Stimulated activated naive CD8-positive, alpha-beta T cell treated with anti-CD3 and anti-CD28 coated beads, Interleukin-15, amount 100 ng/mL, for 72 hours (primary cell): ENCODE measurements around the gene TMOD1.
"Not testable (repeated sequence)": the region's sequence is repeated elsewhere in the genome, so short reads cannot be mapped to it uniquely, and the experiment has no call there.

Experiments
- ATAC-seq: fragments of 150-1000 bp; cut with Tn5 transposase; 2 replicates; pipeline ENCODE4 v1.10.0; 2021; ENCODE audit warnings: mild to moderate bottlenecking, moderate library complexity
- DNase-seq, 2 donors: peaks; one replicate each; pipeline ENCODE4 v3.0.0; 2021 to 2022
- H3K27ac Mint-ChIP-seq, 2 donors: one replicate each; pipeline ENCODE4 v1.8.0; 2022; ENCODE audit warnings: mild to moderate bottlenecking in 2 of 2, mixed read lengths in 2 of 2, moderate library complexity in 2 of 2
- H3K27me3 Mint-ChIP-seq: one replicate; pipeline ENCODE4 v1.8.0; 2022; ENCODE audit warnings: mixed read lengths
- H3K4me1 Mint-ChIP-seq: one replicate; pipeline ENCODE4 v1.8.0; 2022; ENCODE audit warnings: mild to moderate bottlenecking, mixed read lengths
- H3K4me3 Mint-ChIP-seq, 2 donors: one replicate each; pipeline ENCODE4 v1.8.0; 2022; ENCODE audit warnings: mild to moderate bottlenecking in 2 of 2, mixed read lengths in 2 of 2, moderate library complexity in 1 of 2
- H3K9me3 Mint-ChIP-seq, 2 donors: one replicate each; pipeline ENCODE4 v1.8.0; 2022; ENCODE audit warnings: mixed read lengths in 2 of 2

TMOD1 gene

DNA sequence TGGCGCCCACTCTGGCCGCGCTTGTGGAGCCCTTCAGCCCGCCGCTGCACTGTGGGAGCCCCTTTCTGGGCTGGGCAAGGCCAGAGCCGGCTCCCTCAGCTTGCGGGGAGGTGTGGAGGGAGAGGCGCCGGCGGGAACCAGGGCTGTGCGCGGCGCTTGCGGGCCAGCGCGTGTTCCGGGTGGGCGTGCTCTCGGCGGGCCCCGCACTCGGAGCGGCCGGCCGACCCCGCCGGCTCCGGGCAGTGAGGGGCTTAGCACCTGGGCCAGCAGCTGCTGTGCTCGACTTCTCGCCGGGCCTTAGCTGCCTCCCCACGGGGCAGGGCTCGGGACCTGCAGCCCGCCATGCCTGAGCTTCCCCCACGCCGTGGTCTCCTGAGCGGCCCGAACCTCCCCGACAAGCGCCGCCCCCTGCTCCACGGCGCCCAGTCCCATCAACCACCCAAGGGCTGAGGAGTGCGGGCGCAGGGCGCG is 72.7 kb downstream of the TMOD1 start:
- not testable (repeated sequence) for DNase-seq, ATAC-seq, H3K9me3 Mint-ChIP-seq, H3K27ac Mint-ChIP-seq, H3K27me3 Mint-ChIP-seq
- Mint-ChIP-seq H3K4me3 (peak overlapping the region in 1 of 2 donors; percentile 84), H3K4me1 (peaks cover 18% of the 10 kb centered on the region)

DNA sequence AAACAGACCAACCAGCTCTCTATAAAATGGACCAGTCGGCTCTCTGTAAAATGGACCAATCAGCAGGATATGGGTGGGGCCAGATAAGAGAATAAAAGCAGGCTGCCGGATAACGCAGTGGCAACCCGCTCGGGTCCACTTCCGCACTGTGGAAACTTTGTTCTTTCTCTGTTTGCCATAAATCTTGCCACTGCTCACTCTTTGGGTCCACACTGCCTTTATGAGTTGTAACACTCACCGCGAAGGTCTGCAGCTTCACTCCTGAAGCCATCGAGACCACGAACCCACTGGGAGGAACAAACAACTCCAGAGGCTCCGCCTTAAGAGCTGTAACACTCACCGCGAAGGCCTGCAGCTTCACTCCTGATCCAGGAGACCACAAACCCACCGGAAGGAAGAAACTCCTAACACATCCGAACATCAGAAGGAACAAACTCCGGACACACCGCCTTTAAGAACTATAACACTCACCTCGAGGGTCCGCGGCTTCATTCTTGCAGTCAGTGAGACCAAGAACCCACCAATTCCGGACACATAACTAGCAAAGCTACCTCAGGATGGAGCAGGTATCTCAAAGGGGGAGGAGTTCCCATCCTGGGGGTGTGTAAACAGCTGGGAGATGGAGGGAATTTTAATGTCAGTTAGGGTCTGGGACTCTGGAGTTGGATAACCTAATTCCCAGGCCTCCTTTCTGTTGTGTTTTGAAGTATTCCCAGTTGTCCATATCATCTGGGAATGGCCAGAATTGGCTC is 73.6 kb downstream of the TMOD1 start:
- Mint-ChIP-seq H3K4me1 (peaks cover 18% of the 10 kb centered on the region), H3K27ac (peak overlapping the region; percentile 90), H3K4me3 (peak overlapping the region; percentile 84 to 91)
- ATAC-seq (peak; percentile 74), DNase-seq (peak; percentile 57 to 62)
- not testable (repeated sequence) for H3K27me3 Mint-ChIP-seq, H3K9me3 Mint-ChIP-seq

DNA sequence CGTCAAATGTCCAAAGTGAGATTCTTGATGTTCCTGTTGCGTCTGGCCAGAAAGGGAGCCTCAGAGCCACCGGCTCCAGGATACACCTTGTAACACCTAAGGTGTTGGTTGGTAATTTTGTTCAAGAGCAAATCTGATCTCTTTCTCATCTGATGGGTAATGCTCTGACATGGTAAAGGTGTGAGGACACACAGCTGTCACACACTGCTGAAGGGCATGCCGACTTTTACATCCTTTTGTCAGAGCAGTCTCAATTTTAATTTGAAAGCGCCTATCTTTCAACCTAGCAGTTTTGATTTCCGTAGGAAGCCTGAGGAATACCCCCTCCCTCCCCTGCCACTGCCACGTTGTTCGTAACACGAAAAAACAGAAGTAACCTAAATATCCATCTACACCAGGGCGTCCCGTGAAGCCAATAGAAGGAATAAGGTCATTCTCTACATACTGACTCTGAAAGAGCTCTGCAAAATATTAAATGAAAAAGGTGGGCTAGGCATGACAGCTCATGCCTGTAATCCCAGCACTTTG is 74.3 kb downstream of the TMOD1 start:
- H3K9me3 Mint-ChIP-seq, result peaks cover 0 to 7% of the 10 kb centered on the region in 2 donors
- H3K4me3 Mint-ChIP-seq, result peak overlapping the region; percentile 84 to 91
- DNase-seq (no peak), ATAC-seq (peak; percentile 55)
- no peak overlapping the region for H3K27ac Mint-ChIP-seq
- H3K4me1 Mint-ChIP-seq, result peaks cover 18% of the 10 kb centered on the region
- no peaks in the 10 kb centered on the region for H3K27me3 Mint-ChIP-seq

DNA sequence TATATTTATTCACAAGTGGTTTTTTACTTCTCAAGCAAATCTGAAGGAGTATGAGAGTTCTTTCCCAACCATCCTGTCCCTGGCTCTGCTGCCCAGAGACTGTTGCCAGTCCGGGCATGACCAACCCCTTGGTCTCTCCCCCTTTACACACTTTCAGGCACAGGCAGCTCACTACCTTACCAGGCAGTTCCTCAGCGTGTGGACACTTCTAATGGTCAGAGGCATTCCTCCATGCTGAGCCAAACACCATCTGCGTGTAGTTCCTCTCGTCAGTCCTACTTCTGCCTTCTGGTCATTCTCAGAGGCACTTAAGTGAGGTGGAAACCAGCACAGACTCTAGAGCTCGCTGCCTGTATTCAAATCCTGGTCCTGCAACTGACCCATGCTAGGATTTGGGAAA is 75.6 kb downstream of the TMOD1 start:
- no peaks in the 10 kb centered on the region for H3K27me3 Mint-ChIP-seq
- H3K4me1 Mint-ChIP-seq, result peaks cover 18% of the 10 kb centered on the region
- no peak overlapping the region for H3K4me3 Mint-ChIP-seq

DNA sequence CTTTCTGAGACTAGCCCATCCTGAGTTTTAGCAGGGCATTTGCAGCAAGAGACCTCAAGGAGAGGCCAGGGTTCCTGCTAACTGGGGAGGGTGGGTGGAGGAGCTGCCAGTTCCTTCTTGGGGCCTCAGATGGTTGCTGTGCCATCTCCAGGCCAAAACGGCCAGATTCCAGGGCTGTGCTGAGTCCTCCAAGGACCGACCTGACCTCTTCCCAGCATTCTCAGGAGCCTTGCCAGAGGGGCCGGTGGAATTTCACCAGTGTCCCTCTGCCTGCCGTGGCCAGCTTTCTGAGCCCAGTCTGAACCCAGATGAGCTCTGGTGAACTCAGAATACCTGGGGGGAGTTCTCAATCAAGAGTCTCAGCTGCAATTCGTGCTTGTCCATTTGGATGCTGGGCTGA is 77.4 kb downstream of the TMOD1 start:
- H3K4me1 Mint-ChIP-seq, result peaks cover 18% of the 10 kb centered on the region
- no peak overlapping the region for H3K27ac Mint-ChIP-seq
- no peak overlapping the region for H3K4me3 Mint-ChIP-seq
- ATAC-seq (no peak), DNase-seq (no peak)
- peaks cover 0 to 7% of the 10 kb centered on the region in 2 donors for H3K9me3 Mint-ChIP-seq
- H3K27me3 Mint-ChIP-seq, result no peaks in the 10 kb centered on the region

More for the DNA sequence above, 75.6 kb downstream of the TMOD1 start:
- ATAC-seq (no peak), DNase-seq (no peak)
- Mint-ChIP-seq H3K27ac (no peak overlapping the region), H3K9me3 (peaks cover 0 to 7% of the 10 kb centered on the region in 2 donors)

DNA sequence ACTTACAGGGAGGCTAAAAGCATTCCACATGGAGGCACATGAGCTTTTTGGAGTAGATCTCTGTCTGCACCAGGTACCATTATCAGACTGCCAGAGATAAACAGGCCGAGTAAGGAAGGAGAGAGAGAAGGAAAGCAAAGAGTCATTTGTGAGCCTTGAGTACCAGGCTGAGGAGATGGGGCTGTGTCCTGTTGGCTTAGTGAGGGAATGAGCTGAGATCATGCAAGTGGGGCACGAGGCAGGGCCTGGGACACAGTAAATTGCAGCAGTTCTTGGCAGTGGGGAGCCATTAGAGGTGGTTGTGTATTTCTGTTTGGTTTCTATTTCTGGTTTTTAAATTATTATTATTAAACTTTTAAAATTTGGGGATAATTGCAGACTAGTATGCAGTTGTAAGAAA is 78.4 kb downstream of the TMOD1 start:
- Mint-ChIP-seq H3K4me1 (peaks cover 13% of the 10 kb centered on the region), H3K27me3 (no peaks in the 10 kb centered on the region), H3K9me3 (peaks cover 0 to 7% of the 10 kb centered on the region in 2 donors), H3K4me3 (no peak overlapping the region), H3K27ac (no peak overlapping the region)
- DNase-seq (no peak), ATAC-seq (no peak)

DNA sequence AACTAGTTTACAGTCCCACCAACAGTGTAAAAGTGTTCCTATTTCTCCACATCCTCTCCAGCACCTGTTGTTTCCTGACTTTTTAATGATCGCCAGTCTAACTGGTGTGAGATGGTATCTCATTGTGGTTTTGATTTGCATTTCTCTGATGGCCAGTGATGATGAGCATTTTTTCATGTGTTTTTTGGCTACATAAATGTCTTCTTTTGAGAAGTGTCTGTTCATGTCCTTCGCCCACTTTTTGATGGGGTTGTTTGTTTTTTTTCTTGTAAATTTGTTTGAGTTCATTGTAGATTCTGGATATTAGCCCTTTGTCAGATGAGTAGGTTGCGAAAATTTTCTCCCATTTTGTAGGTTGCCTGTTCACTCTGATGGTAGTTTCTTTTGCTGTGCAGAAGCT is 80.1 kb downstream of the TMOD1 start:
- not testable (repeated sequence) for H3K9me3 Mint-ChIP-seq, DNase-seq, H3K4me3 Mint-ChIP-seq, H3K4me1 Mint-ChIP-seq, ATAC-seq, H3K27me3 Mint-ChIP-seq, H3K27ac Mint-ChIP-seq

DNA sequence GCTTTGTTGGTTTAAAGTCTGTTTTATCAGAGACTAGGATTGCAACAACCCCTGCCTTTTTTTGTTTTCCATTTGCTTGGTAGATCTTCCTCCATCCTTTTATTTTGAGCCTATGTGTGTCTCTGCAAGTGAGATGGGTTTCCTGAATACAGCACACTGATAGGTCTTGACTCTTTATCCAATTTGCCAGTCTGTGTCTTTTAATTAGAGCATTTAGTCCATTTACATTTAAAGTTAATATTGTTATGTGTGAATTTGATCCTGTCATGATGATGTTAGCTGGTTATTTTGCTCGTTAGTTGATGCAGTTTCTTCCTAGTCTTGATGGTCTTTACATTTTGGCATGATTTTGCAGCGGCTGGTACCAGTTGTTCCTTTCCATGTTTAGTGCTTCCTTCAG is 83.3 kb downstream of the TMOD1 start:
- H3K9me3 Mint-ChIP-seq, result peaks cover 0 to 14% of the 10 kb centered on the region in 2 donors
- not testable (repeated sequence) for H3K4me3 Mint-ChIP-seq, H3K27ac Mint-ChIP-seq, H3K27me3 Mint-ChIP-seq, ATAC-seq, DNase-seq, H3K4me1 Mint-ChIP-seq

DNA sequence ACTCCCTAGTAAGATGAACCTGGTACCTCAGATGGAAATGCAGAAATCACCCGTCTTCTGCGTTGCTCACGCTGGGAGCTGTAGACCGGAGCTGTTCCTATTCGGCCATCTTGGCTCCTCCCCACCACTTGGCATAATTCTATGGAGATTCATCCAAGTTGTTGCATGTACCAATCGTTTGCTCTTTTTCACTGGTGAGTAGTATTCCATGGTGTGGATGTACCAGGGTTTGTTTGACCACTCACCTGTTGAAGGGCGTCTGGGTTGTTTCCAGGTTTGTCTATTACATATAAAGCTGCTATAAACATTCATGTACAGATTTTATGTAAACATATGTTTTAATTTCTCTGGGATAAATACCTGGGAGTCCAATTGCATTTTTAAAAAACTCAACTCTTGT is 85.4 kb downstream of the TMOD1 start:
- not testable (repeated sequence) for H3K4me3 Mint-ChIP-seq

DNA sequence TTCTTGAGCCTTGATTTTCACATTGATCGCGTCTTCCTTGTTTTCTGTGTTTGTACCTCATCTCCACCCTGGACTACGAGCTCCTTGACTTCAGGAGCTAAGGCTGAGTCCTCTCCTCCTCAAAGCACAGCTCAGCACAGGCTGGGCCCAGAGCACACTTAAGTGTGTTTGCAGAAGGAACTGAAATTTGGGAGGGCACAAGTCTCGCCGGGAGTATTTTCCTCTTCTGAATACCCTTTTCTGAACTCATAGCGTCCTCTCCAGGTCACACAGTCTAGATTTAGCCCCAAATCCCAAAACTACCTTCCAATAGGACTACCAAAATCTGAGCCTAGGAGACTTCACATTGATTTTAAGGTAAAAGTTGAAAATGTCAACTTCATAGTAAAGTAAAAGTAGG is 90.1 kb downstream of the TMOD1 start:
- Mint-ChIP-seq H3K4me1 (no peaks in the 10 kb centered on the region), H3K27me3 (peaks cover 7% of the 10 kb centered on the region), H3K4me3 (no peak overlapping the region)

More for the DNA sequence above, 85.4 kb downstream of the TMOD1 start:
- H3K27ac Mint-ChIP-seq, H3K4me1 Mint-ChIP-seq, ATAC-seq, DNase-seq, H3K27me3 Mint-ChIP-seq: not testable (repeated sequence)
- H3K9me3 Mint-ChIP-seq, result peaks cover 0 to 11% of the 10 kb centered on the region in 2 donors

DNA sequence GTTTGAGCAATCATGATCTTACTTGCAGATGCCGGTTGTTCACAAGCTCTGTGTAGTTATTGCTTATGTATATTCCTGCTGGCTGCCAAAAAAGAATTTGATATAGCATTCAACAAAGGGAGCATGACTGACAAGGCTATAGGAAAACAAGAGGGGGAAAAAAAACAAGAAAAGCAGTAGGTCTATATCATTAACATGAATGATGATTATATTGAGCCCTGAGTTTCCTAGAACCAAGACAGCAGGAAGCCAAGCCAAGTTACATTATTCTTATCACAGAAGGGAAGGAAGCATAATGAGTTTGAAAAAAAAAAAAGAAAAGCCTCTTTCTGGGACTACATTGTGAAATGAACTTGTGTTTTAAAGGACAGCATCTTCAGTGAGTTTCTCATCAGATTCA is 90.7 kb downstream of the TMOD1 start:
- Mint-ChIP-seq H3K27ac (no peak overlapping the region), H3K9me3 (peaks cover 0 to 6% of the 10 kb centered on the region in 2 donors), H3K4me3 (no peak overlapping the region), H3K27me3 (peaks cover 7% of the 10 kb centered on the region), H3K4me1 (no peaks in the 10 kb centered on the region)
- no peak for DNase-seq
- no peak for ATAC-seq

More for the DNA sequence above, 90.1 kb downstream of the TMOD1 start:
- Mint-ChIP-seq H3K27ac (no peak overlapping the region), H3K9me3 (peaks cover 0 to 11% of the 10 kb centered on the region in 2 donors)
- DNase-seq, result no peak
- ATAC-seq, result no peak

DNA sequence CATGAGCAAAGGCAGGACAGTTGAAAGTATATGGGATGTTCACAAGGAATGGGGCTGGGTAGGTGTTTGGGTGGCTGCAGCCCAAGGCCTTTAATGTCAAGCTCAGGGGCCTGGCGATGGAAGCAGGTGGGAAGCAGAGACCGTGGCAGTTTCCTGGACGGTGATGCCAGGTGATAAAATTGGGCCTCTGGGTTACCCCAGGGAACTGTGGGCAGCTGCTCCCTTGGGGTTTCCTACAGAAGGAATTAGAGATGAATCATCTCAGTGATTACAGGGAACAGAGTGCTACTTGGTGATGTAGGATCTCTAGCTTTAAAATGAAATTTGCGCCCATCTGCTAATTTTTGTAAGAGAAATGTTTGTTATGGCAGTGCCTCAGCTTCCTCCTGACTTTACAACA is 92.5 kb downstream of the TMOD1 start:
- Mint-ChIP-seq H3K4me3 (no peak overlapping the region), H3K27me3 (peaks cover 7% of the 10 kb centered on the region), H3K27ac (no peak overlapping the region), H3K9me3 (no peaks in the 10 kb centered on the region), H3K4me1 (peaks cover 7% of the 10 kb centered on the region)
- DNase-seq, result no peak
- no peak for ATAC-seq

DNA sequence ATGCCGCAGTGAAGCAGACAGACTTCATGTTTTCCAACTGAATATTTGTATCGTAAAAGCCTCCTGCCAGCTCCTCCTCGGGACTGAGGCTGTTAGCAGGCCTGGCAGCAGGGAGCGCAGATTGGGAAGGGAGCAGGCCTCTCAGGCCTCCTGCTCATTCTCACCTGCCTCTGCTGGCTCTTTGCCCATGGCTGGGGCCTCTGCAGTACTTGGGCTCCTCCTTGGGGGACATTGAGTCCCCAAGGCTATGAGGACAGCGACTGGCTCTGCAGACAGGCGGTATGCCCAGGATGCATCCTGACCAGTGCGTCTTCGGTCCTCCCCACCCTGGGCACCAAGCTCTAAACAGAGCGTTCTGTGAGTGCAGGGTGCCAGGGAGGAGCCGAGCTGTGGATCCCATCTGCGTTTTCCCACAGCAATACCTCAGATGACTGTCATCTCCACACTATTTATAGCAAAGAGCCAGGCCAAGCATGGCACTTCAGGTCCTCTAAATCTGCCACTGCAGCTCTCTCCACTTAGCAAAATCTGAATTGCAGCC is 93.0 kb downstream of the TMOD1 start:
- Mint-ChIP-seq H3K27ac (no peak overlapping the region), H3K4me3 (no peak overlapping the region), H3K4me1 (peaks cover 7% of the 10 kb centered on the region), H3K9me3 (no peaks in the 10 kb centered on the region), H3K27me3 (peaks cover 7% of the 10 kb centered on the region)
- no peak for DNase-seq
- ATAC-seq, result no peak

DNA sequence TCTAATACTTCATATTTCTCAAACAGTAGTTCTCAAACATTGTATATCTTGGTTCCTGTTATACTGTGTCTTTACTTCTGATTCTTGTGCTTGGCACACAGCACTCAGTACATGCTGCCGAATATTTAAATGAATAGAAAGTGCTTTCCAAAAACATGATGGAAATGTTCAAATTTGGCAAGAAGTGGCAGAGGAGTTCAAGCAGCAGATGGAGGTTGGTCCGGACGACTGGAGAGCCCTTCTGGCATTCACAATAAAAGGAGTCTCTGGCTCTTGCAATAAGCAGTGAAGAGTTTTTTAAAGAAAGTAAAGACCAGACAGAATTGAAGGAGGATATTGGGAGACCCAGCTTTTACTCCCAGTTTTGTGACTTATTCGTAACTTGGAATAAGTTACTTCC is 95.4 kb downstream of the TMOD1 start:
- no peaks in the 10 kb centered on the region for H3K9me3 Mint-ChIP-seq
- H3K4me3 Mint-ChIP-seq, result no peak overlapping the region
- ATAC-seq (no peak), DNase-seq (no peak)
- no peaks in the 10 kb centered on the region for H3K27me3 Mint-ChIP-seq
- peaks cover 7% of the 10 kb centered on the region for H3K4me1 Mint-ChIP-seq
- no peak overlapping the region for H3K27ac Mint-ChIP-seq

DNA sequence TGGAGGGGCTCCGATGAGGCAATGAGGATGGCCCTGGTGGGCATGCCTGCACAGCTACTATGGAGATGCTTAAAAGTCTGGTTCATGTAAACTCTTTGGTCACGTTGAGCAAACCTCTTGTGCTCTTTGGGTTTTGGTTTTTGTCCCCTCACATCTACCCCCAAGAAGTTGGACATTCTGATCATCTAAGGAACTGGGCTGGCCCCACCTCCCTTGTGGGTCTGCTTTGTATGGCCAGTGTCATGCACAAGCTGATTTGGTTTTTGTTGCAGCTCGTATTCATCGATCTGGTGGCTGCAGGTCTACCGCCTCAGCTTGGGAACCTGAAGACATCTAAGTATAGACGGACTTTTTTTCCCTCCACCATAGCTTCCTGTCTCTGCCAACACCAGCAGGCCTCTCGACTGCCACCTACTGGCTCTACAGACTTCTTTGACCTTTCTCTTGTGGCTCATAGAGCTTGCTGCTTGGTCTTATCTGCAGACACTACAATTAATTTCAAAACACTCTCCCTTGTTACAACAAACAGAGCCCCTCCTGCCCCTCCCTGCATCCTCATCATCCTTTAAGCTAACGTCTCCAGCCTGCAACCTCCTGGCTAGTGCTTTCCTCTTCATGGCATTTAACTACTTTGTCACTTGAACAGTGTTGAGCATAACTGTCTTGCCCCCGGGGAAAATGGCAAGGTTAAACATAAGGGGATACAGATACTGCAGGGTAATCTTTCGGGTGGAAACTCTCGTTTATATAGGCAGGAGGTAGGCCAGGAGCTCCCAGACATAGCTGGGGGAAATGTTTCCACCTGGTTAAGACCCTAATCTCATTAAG is 97.2 kb downstream of the TMOD1 start:
- ATAC-seq (peak; percentile 93), DNase-seq (peak; percentile 58 to 70)
- Mint-ChIP-seq H3K4me3 (peak overlapping the region in 1 of 2 donors; percentile 61), H3K27me3 (no peaks in the 10 kb centered on the region), H3K9me3 (no peaks in the 10 kb centered on the region), H3K27ac (peak overlapping the region; percentile 72 to 74), H3K4me1 (peaks cover 7% of the 10 kb centered on the region)
